ENCODE data around the gene HEPACAM. TPM values are rescaled to one million over a fixed set of nuclear protein-coding genes. Genes with fewer than 3 reads are reported as not detected.

HEPACAM gene
- total RNA-seq, 1 experiment from 2014 or later, result not detected

DNA sequence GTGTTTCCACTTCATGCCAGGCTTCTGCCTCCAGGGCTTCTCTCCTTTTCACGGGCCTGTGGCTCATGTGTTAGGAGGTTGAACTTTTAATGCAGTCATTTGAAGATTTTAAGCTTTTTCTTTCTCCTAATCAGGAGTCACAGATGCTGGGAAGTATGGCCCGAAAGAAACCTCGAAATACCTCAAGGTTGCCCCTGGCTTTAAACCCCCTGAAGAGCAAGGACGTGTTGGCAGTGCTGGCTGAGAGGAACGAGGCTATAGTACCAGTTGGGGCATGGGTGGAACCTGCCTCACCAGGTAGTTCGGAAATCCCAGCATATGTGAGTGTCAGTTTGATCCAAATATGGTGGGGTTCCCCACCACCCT is 18.7 kb upstream of the HEPACAM start:
- Histone ChIP-seq H4K5ac (ENCODE audit: insufficient read length, low read depth, low read length) (no peak overlapping the region), H3K27me3 (ENCODE audit: insufficient read depth, low read length) (no peaks in the 10 kb centered on the region), H4K20me1 (ENCODE audit: control insufficient read depth, insufficient read depth, insufficient read length) (no peaks in the 10 kb centered on the region), H3K4me1 (ENCODE audit: insufficient read depth, low read length) (no peaks in the 10 kb centered on the region; the same call in 1 of the 2 replicates), H3K56ac (ENCODE audit: insufficient read length, low read depth, low read length) (no peak overlapping the region), H4K91ac (ENCODE audit: insufficient read length, low read depth, low read length) (no peak overlapping the region), H3K27ac (ENCODE audit: insufficient read length, low read depth, low read length) (no peak overlapping the region), H3K79me1 (ENCODE audit: insufficient read depth, low read depth, low read length, poor library complexity, severe bottlenecking) (no peaks in the 10 kb centered on the region), H3K4me2 (ENCODE audit: insufficient read depth, insufficient read length, low read length) (peak overlapping the region; percentile 79), H2BK5ac (ENCODE audit: insufficient read length, low read length) (no peak overlapping the region), H3T11ph (ENCODE audit: low read length) (no peak overlapping the region), H3K18ac (ENCODE audit: insufficient read length, low read depth, low read length) (no peak overlapping the region), H2AFZ (ENCODE audit: low read length) (no peak overlapping the region), H2BK120ac (ENCODE audit: low read depth, low read length, poor library complexity, severe bottlenecking) (no peak overlapping the region), H3K4ac (ENCODE audit: low read depth, low read length) (no peak overlapping the region), H4K8ac (replicated peaks; ENCODE audit: insufficient read length, low read depth, low read length) (no peak overlapping the region), H3K9me3 (ENCODE audit: control insufficient read depth, low read depth, low read length) (no peaks in the 10 kb centered on the region), H3K9ac (ENCODE audit: extremely low read depth, insufficient read length, low read length) (no peak overlapping the region), H3K23ac (ENCODE audit: insufficient read length, low read depth, low read length) (no peak overlapping the region), H3K14ac (ENCODE audit: insufficient read depth, low read length) (no peak overlapping the region), H2BK15ac (ENCODE audit: low read depth, low read length) (no peak overlapping the region), H2AK5ac (ENCODE audit: insufficient read length, low read length) (no peak overlapping the region), H3K79me2 (ENCODE audit: insufficient read depth, low read length) (no peaks in the 10 kb centered on the region), H3K23me2 (ENCODE audit: insufficient read length, low read depth, low read length, poor library complexity, severe bottlenecking) (peaks cover 8% of the 10 kb centered on the region), H2BK20ac (ENCODE audit: low read depth, low read length, poor library complexity, severe bottlenecking) (no peak overlapping the region), H2BK12ac (ENCODE audit: insufficient read length, low read depth, low read length) (no peak overlapping the region)
- H3K4me1 Mint-ChIP-seq, result no peaks in the 10 kb centered on the region
- no peaks in the 10 kb centered on the region for H3K9me3 Mint-ChIP-seq
- no peaks in the 10 kb centered on the region; a peak in 1 of 7 replicates for H3K36me3 Mint-ChIP-seq (ENCODE audit: insufficient read depth in 1 of 3, low read depth in 3 of 3)
- no peak overlapping the region for H3K4me3 Mint-ChIP-seq
- no peak for TF ChIP-seq CTCF (conservative IDR thresholded peaks at IDR 0.05)
- peaks cover 1% of the 10 kb centered on the region for H3K27me3 Mint-ChIP-seq (ENCODE audit: low read depth)
- no CpG with 5 or more reads among the region's 6 CpGs for WGBS (ENCODE audit: extremely low coverage, insufficient read length, low lambda C conversion rate)
- H3K27ac Mint-ChIP-seq, result no peak overlapping the region
- no peak for DNase-seq

Data from H9 (cell line).